Fibroblast of skin of right quadriceps (primary cell): ENCODE measurements around the gene TWIST2.
A peak's percentile ranks its signal among the peaks of the same experiment; 100 is the strongest.

Source experiments
- DNase-seq: peaks from one replicate; pipeline ENCODE4 v3.0.0-alpha.2; 2013

The TWIST2 gene

DNA sequence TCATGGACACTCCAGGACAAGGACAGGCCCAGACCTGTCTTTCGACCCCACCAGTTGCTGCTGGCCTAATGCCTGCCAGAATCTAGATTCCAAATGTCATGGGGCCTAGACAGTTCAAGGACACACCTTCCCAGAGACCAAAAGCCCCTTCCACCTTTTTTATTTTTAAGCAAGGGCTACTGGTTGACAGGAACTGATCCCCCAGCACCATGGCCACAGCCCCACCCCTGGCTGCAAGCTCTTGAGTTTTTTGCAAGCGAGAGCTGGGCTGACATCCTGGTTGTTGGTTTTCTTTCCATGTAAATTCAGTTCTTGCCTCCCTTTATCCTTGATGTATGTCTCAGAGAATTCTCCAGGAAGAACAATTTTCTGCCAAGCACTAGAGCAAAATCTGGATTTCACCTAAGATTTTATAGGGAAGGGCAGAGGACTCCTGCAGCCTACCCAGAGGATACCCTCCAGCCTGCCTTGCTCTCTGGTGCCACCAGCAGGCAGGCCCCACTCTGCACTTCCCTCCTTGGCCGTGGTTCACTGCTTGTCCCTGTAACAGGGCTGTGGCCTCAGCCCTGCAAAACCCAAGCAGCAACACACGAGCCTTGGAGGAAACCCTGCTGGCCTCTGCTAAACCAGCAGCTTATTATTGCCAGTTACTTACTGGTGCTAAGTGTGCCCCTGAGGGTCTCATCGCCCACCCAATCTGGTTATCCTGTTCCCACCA lies 97.7 kb downstream of the TWIST2 start:
- DNase-seq, result no peak

- no peak for DNase-seq
Observed at GRCh38 chr2:238946318-238947242, 98.7 kb downstream of the TWIST2 start.

GRCh38 chr2:238947243-238947760 lies 99.4 kb downstream of the TWIST2 start:
- no peak for DNase-seq

GRCh38 chr2:238947920-238948710 lies 100.2 kb downstream of the TWIST2 start:
- DNase-seq, result peak; percentile 85

GRCh38 chr2:238948765-238949641 lies 101.1 kb downstream of the TWIST2 start:
- no peak for DNase-seq

- DNase-seq, result no peak
Observed at GRCh38 chr2:238949710-238950345, 101.9 kb downstream of the TWIST2 start.

GRCh38 chr2:238950551-238950950 lies 102.7 kb downstream of the TWIST2 start:
- no peak for DNase-seq

DNA sequence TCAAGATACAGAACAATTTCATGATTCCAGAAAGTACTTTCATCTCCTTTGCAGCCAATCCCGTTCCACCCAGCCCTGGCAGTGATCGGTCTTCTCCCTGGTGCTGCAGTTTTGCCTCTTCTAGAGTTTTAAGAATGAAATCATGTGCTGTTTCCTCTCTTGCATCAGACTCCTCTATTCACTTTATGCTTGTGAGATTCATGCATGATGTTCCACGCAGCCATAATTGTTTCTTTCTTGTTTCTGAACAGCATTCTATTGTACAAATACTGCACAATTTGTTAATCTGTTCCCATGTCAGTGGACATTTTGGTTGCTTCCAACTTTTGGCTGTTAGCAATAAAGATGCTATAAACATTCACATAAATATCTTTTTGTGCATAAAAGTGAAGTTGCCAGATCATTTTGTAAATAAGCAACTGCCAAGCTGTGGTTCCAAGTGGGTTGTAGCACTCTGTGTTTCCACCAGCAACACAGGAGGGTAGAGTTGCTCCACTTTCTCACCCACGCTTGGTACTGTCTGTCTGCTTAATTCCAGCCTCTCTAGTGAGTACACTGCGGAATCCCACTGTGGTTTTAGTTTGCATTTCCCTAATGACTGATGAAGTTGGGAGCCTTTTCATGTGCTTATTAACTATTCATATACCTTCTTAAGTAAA lies 104.5 kb downstream of the TWIST2 start:
- DNase-seq, result peak; percentile 39

DNA sequence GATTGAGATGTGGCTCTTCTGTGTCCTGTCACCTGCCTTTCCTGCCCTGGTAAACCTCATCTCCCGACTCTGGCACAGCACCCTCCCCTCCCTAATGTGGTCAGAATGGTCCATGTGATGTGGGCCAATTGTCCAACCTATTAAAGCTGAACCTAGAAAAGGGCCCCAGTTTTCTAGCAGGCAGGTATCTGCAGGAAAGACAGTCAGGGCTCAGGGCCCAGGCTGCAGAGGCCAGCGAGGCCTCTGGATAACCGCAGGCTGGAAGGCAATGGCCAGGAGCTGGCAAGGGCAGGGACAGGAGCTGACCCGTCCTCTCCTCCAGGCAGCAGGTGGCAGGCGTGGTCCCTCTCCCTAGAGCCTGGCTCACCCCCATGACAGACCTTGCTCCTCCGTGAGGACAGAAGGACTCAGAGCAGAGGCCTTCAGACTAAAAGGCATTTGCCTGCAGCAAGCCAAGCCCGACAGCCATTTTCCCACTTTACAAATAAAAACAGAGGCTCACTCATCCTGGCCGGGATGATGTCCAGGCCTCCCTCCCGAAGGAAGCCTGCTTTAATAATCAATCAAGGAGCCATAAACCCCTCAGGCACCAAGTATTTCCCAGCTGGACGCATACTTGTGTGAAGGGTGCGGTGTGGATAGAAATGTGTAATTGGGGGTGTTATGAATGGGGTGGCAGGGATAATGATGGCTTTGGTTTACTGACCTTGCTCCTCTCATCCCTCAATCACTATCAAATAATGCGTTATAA lies 107.1 kb downstream of the TWIST2 start:
- DNase-seq, result peak; percentile 78

DNA sequence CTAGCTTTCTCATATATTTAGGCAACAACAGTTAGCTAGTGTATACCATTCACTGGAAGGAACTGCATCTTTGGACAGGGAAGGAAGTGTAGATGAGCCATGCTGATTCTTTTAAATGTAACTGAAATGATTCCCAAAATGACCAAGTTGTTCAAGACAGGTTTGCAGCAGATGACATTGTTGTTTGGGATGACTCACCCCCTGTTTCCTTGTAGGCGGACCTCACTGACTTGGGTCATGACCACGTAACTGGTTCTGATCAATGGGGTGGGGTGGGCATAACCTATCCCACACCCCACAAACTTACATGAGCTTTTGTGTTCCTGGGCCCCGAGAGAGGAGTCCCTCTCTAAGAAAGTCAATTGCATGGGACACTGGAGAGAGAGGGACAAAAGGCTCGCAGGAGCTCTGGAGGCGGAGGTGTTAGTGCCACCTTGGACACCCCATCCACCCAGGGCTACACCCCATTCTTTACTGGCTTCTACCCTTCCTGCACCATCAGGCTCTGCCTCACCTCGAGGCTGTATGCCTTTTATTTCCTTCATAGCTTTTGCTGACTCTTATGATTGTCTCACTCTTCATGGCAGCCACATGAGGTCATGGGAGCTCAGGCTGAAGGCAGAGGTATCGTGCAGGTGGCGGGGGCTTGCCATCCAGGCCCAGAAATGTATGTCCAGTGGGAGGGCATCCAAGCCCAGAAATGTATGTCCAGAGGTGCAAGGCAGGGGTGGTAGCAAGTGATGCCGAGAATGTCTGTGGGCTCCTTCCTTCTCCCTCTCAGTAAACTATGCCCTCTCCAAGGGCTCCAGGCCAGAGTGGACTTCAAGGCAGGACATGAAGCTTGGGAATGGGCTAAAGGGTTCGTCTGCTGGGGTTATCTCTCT lies 108.0 kb downstream of the TWIST2 start:
- no peak for DNase-seq

GRCh38 chr2:238956676-238957075 lies 108.8 kb downstream of the TWIST2 start:
- no peak for DNase-seq
